ENCODE data around the gene CSTPP1.

Gene CSTPP1

GRCh38 chr11:47143322-47143721, 206.8 kb downstream of the CSTPP1 start:
- DNase-seq, result no peak

- no peak for DNase-seq
Observed at GRCh38 chr11:47144541-47144940, 208.0 kb downstream of the CSTPP1 start.

- no peak for DNase-seq
Observed at GRCh38 chr11:47147250-47147649, 210.7 kb downstream of the CSTPP1 start.

- no peak for DNase-seq
Observed at GRCh38 chr11:47147681-47148080, 211.1 kb downstream of the CSTPP1 start.

GRCh38 chr11:47148270-47148669, 211.7 kb downstream of the CSTPP1 start:
- DNase-seq, result no peak

- DNase-seq, result no peak
Observed at GRCh38 chr11:47148903-47149531, 212.5 kb downstream of the CSTPP1 start.

- no peak for DNase-seq
Observed at GRCh38 chr11:47149782-47150181, 213.2 kb downstream of the CSTPP1 start.

GRCh38 chr11:47152126-47152952, 215.8 kb downstream of the CSTPP1 start:
- DNase-seq, result no peak

GRCh38 chr11:47152953-47153950, 216.7 kb downstream of the CSTPP1 start:
- DNase-seq, result peak; percentile 73

GRCh38 chr11:47154616-47155570, 218.3 kb downstream of the CSTPP1 start:
- no peak for DNase-seq

GRCh38 chr11:47155879-47156278, 219.3 kb downstream of the CSTPP1 start:
- DNase-seq, result no peak

- no peak for DNase-seq
Observed at GRCh38 chr11:47156333-47156732, 219.8 kb downstream of the CSTPP1 start.

GRCh38 chr11:47156951-47157350, 220.4 kb downstream of the CSTPP1 start:
- no peak for DNase-seq

GRCh38 chr11:47157805-47158204, 221.2 kb downstream of the CSTPP1 start:
- no peak for DNase-seq

- no peak for DNase-seq
Observed at GRCh38 chr11:47158242-47158641, 221.7 kb downstream of the CSTPP1 start.

GRCh38 chr11:47160753-47161133, 224.2 kb downstream of the CSTPP1 start:
- no peak for DNase-seq

- peak; percentile 71 for DNase-seq
Observed at GRCh38 chr11:47161134-47161854, 224.7 kb downstream of the CSTPP1 start.

GRCh38 chr11:47161890-47162289, 225.3 kb downstream of the CSTPP1 start:
- no peak for DNase-seq

- no peak for DNase-seq
Observed at GRCh38 chr11:47162426-47162825, 225.9 kb downstream of the CSTPP1 start.

GRCh38 chr11:47163193-47163592, 226.6 kb downstream of the CSTPP1 start:
- DNase-seq, result no peak

GRCh38 chr11:47163898-47164297, 227.3 kb downstream of the CSTPP1 start:
- no peak for DNase-seq
